ENCODE results near the gene TBX1. TPM values are rescaled to one million over a fixed set of nuclear protein-coding genes. Genes with fewer than 3 reads are reported as not detected.
"Not testable (repeated sequence)": the region's sequence is repeated elsewhere in the genome, so short reads cannot be mapped to it uniquely, and the experiment has no call there.

The TBX1 gene
- polyA plus RNA-seq, 4 donors: 0.23 to 0.41 (median 0.35) TPM

DNA sequence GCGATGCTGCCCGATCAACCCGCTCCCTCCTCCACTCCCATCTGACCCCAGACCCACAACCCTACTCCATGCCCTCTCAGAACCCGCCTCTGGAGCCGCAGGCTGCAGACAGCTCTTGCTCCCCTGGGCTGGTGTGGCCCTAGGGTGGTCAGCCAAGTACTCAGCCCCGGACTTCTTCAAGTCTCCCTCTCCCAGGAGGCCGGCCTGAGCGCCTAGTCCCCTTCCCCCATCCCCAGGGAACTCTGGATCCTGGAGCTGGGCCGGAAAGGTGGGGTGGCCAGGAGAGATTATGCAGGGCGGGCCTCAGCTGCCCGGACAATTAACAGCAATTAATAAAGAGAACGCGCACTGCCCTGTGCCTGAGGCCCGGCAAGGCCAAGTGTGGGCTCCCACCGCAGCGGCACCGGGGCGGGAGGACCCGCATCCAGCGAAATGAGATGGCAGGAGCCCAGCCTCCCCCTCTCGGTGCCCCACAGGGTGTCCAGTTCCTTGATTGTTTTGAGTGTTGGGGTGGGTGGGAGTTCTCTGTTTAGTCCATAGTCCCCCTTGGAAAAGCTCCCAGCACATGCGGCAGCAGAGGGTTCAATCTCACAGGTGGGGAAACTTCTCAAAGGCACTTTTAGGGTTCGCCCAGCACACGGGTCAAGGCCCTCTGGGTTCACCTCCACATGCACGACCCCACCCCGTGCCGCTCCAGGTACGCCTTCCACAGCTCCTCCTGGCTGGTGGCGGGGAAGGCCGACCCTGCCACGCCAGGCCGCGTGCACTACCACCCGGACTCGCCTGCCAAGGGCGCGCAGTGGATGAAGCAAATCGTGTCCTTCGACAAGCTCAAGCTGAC is 3.1 kb downstream of the TBX1 start:
- DNase-seq (ENCODE audit: low read depth in 4 of 4, low spot score in 2 of 4): no peak

DNA sequence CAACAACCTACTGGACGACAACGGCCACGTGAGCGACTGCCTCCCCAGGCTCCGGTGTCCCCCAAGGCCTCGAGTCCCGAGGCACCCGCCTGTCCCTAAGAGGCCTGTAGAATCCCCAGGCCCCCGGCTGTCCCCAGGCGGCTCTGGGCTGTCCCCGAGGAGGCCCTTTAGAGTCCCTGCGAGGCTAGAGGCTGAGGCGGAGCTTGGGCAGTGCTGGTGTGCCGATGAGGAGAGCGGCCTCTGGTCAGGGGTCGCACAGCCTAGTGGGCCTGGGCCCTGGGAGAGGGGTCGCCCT is 3.7 kb downstream of the TBX1 start:
- no peak for DNase-seq (ENCODE audit: low read depth in 4 of 4, low spot score in 2 of 4)

- no peak for DNase-seq (ENCODE audit: low read depth in 4 of 4, low spot score in 2 of 4)
Observed at GRCh38 chr22:19764636-19765476, 4.3 kb downstream of the TBX1 start.

- DNase-seq (ENCODE audit: low read depth in 4 of 4, low spot score in 2 of 4): no peak
Observed at GRCh38 chr22:19765477-19766239, 5.1 kb downstream of the TBX1 start.

- DNase-seq (ENCODE audit: low read depth in 4 of 4, low spot score in 2 of 4): no peak
Observed at GRCh38 chr22:19766240-19766510, 5.6 kb downstream of the TBX1 start.

DNA sequence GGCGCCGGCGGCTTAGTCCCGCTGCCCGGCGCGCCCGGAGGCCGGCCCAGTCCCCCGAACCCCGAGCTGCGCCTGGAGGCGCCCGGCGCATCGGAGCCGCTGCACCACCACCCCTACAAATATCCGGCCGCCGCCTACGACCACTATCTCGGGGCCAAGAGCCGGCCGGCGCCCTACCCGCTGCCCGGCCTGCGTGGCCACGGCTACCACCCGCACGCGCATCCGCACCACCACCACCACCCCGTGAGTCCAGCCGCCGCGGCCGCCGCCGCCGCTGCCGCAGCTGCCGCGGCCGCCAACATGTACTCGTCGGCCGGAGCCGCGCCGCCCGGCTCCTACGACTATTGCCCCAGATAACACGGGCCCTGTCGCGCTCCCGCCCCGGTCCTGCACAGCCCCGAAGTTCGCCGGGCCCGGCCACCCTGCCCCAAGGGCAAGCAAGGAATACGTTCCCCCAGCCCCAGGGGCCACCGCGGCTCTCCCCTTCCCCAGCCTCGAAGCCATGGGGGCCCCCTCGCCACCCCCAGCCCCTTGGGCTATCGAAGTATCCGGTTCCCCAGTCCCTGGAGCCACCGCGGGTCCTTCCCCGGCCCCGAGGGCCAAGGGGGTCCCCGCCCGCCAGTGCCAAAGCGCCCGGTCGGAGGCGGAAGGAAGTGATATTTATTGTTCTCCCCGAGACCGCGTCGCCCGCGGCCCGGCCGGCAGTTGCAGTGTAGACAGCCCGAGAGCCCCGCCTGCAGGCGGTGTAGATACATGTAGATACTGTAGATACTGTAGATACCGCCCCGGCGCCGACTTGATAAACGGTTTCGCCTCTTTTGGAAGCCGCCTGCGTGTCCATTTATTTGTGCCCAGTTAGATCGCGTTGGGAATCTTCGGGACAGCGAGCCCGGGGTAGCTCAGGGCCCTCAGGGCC is 6.2 kb downstream of the TBX1 start:
- DNase-seq (ENCODE audit: low read depth in 4 of 4, low spot score in 2 of 4): no peak

- DNase-seq (ENCODE audit: low read depth in 4 of 4, low spot score in 2 of 4): no peak
Observed at GRCh38 chr22:19767427-19768341, 7.1 kb downstream of the TBX1 start.

- no peak for DNase-seq (ENCODE audit: low read depth in 4 of 4, low spot score in 2 of 4)
Observed at GRCh38 chr22:19769393-19769715, 8.8 kb downstream of the TBX1 start.

- DNase-seq (ENCODE audit: low read depth in 4 of 4, low spot score in 2 of 4): no peak
Observed at GRCh38 chr22:19770349-19771220, 10.0 kb downstream of the TBX1 start.

DNA sequence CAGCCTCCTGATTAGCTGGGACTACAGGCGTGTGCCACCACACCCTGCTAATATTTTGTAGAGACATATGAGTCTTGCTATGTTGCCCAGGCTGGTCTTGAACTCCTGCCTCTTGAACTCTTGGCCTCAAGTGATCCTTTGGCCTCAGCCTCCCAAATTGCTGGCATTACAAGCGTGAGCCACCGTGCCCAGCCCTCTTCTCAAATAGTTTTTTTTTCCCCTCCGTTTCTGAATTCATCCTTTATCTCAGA is 11.8 kb downstream of the TBX1 start:
- no peak for DNase-seq (ENCODE audit: low read depth in 4 of 4, low spot score in 2 of 4)

GRCh38 chr22:19772673-19773469 is 12.3 kb downstream of the TBX1 start:
- DNase-seq (ENCODE audit: low read depth in 4 of 4, low spot score in 2 of 4): no peak

GRCh38 chr22:19773470-19774040 is 13.0 kb downstream of the TBX1 start:
- DNase-seq (ENCODE audit: low read depth in 4 of 4, low spot score in 2 of 4): no peak

DNA sequence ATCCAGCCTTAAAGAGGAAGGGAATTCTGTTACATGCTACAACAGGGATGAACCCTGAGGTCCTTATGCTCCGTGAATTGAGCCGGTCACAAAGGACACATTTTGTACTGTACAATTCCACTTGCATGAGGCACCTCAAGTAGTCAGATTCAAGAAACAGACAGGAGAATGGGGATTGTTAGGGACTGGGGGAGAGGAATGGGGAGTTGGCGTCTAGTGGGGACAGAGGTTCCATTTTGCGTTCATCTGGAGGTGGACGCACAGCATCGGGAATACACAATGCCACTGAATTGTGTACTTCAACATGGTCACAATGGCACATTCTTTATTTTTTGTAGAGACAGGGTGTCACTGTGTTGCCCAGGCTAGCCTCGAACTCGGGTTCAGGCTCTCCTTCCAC is 14.1 kb downstream of the TBX1 start:
- no peak for DNase-seq (ENCODE audit: low read depth in 4 of 4, low spot score in 2 of 4)

DNA sequence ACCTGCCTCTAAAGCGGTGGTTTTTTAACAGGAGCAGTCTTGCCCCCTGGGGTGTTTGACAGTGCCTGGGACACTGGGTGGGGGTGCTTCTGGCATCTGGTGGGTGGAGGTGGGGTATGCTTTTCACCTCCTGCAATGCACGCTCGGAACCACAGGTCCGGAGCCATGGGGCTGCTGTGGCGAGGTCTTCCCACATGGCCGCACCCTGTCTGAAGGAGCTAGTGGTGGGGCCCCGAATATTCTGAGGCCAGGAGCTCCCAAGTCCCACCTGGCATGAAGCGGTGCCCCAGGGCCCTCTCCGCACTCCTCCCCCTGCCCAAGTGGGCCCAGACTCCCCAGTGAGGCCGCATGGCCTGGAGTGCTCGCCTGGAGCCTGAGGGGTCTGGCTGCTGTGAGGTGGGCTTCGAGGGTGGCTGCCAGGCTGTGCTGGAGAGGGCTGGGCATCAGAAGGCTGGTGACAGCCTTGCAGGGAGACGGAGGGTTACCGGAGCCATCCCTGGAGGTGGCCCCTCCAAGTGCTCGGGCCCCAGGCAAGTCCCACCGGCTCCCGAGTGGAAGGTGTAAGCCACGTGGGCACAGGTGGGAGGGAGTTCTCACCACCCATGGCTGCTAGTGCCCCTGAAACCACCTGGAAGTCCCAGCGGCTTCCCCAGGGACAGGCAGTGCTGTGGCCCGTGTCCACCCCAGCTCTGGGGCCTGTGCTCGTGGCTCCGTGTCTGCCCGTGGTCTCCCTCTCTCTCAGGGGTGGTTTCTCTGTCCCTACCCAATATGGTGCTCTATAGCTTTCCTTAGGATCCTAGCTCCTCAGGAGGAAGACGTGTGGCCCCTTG is 15.1 kb downstream of the TBX1 start:
- DNase-seq (ENCODE audit: low read depth in 4 of 4, low spot score in 2 of 4): no peak

DNA sequence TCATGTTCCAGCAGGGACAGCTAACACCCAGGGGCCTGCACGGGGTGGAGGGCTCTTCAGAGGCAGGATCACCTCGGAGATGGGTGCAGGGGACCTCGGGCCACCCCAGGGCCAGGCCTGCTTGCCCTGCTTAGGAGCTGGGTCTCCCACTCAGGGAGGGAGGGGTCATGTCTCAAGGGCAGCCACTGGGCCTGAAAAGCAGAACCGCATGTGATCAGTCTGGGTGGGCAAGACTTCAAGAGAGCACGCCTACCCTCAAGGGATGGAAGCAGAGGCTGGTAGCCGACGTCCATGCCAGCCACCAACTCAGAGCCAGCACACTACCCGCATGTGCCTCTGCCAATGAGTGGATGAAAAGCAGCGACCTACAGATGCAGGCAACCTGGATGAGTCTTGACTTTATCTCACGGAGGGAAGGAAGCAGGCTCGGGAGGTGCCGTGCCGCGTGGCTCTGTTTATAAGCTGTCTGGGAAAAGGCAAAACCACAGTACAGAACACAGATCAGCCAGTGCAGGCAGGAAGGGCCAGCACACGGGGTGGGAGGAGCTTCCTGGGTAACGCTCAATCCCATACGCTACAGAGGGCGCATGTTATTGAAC is 16.0 kb downstream of the TBX1 start:
- no peak for DNase-seq (ENCODE audit: low read depth in 4 of 4, low spot score in 2 of 4)

DNA sequence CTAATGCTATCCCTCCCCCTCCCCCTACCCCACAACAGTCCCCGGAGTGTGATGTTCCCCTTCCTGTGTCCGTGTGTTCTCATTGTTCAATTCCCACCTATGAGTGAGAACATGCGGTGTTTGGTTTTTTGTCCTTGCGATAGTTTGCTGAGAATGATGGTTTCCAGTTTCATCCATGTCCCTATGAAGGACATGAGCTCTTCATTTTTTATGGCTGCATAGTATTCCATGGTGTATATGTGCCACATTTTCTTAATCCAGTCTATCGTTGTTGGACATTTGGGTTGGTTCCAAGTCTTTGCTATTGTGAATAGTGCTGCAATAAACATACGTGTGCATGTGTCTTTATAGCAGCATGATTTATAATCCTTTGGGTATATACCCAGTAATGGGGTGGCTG is 16.6 kb downstream of the TBX1 start:
- not testable (repeated sequence) for DNase-seq (ENCODE audit: low read depth in 4 of 4, low spot score in 2 of 4)
